Erythroblast (primary cell): Measurements from ENCODE around the gene FOXP1.

Experiments
- GATA1 ChIP-seq: IDR thresholded peaks from 2 replicates; pipeline ENCODE4 v1.6.1; 2011; ENCODE audit warnings: low read depth, mild to moderate bottlenecking, control low read depth, low read length, moderate library complexity
- POLR2A ChIP-seq: IDR thresholded peaks from 2 replicates; pipeline ENCODE4 v1.6.1; 2011; ENCODE audit warnings: mild to moderate bottlenecking, low read length

DNA sequence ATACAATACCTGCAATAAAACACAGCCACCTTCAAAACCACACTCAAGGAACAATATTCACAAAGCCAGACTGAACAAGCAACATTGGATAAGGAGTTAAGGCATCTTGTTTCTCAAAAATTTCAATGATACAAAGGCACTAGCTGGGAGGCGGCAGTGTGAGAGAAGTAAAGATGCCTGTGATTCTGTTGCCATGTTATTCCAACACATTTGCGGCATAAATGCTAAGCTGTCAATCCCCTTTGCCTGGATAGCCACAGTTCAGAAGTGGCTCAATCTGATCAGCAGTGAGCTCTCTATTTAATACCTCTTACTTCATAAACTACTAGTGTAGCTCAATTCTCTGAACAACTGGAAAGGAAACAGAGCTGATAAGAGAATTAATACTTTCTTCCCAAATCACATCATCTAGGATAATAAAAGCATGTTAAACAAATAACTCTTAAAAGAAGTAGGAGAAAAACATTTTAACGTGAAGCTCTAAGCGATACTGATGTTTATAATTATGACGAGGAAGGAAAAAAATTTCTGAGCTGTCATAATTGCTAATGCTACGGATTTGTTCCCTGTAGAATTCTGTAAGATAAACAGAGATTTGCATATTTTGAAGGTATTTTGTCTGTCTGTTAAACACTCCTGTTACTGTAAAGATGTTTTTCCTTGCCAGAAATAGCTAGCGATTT is 358.4 kb downstream of the FOXP1 start:
- TF ChIP-seq POLR2A (no peak), GATA1 (no peak)
